Spleen (tissue), 7 donors: ENCODE measurements around the gene SMARCA5.

ENCODE experiments used
- CTCF ChIP-seq, 11 experiments: fragments of 200-600 bp in 7 of 11; fragments of 450-650 bp in 4 of 11; sonication (generic) in 4 of 11; IDR thresholded peaks in 8 of 11; conservative IDR thresholded peaks in 3 of 11; 1 replicate in 7 of 11; 2 replicates in 4 of 11; pipeline versions ENCODE4 v1.4.0 to v1.8.0; 2016 to 2021; ENCODE audit warnings: antibody characterized with exemption in 11 of 11, inconsistent platforms in 4 of 11, mild to moderate bottlenecking in 1 of 11
- POLR2A ChIP-seq, 3 donors: fragments of 450-650 bp; IDR thresholded peaks; one replicate each; pipeline ENCODE4 v1.5.1; 2017; ENCODE audit warnings: antibody characterized with exemption in 3 of 3, mild to moderate bottlenecking in 1 of 3
- donor health status: DM: no; HTN: no; CAD: no; lungs with moderate emphysema.
- donor health status: DM: no; HTN: no; CAD: no.
- donor health status: DM: no; HTN: no; CAD: no.

GRCh38 chr4:143502231-143502630 is 11.3 kb upstream of the SMARCA5 start:
- TF ChIP-seq CTCF (IDR thresholded peaks at IDR 0.05 in 8 of 11, conservative IDR thresholded peaks at IDR 0.05 in 3 of 11), result no peak
- no peak for TF ChIP-seq POLR2A (IDR thresholded peaks at IDR 0.05)
